DMS79 (cell line): ENCODE data around the gene CYP2C18.
"Not testable (repeated sequence)": the region's sequence is repeated elsewhere in the genome, so short reads cannot be mapped to it uniquely, and the experiment has no call there.

Experiments
- DNase-seq: peaks from one replicate; lab custom pipeline; 2025; lab: John Stamatoyannopoulos, UW

CYP2C18 gene

DNA sequence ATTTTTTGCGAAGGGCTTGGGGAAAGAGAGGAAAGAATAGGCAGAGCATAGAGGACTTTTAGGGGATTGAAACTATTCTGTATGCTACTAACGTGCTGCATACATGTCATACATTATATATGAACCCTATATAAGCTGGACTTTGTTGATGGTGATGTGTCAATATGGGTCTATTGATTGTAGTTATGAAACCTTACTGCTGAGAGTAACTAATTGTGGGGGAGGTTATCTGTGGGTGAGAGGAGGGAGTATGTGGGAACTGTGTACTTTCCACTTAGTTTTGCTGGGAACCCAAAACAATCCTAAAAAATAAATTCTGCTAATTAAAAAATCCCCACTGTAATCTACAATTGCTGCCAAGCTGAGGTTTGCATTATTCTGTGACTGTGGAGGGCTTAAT lies 63.6 kb downstream of the CYP2C18 start:
- DNase-seq = no peak

DNA sequence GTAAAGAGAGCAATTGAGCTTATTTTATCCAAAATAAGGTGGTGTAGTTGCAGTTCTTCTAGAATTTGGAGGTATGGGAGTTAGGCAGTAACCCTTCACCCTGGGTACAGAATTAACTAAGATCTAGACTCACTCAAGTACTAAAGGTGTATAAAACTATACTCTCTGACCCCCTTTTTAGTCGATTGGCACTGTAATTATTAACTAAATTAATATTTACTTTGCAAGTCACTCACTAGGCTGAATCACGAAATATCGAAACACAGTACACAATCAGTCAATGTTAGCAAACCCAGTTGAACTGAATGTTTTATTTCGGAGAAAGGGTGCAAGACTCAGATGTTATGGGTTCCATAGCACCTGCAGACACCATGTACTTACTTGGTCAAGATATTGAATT lies 64.3 kb downstream of the CYP2C18 start:
- DNase-seq = no peak

DNA sequence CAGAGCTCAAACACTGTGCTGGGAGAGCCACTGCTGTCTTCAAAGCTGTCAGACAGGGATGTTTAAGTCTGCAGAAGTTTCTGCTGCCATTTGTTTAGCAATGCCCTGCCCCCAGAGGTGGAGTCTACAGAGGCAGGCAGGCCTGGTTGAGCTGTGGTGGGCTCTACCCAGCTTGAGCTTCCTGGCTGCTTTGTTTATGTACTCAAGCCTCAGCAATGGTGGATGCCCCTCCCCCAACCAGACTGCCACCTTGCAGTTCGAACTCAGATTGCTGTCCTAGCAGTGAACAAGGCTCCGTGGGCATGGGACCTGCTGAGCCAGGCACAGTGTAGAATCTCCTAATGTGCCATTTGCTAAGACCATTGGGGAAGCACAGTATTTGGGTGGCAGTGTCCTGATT lies 74.4 kb downstream of the CYP2C18 start:
- no peak for DNase-seq

DNA sequence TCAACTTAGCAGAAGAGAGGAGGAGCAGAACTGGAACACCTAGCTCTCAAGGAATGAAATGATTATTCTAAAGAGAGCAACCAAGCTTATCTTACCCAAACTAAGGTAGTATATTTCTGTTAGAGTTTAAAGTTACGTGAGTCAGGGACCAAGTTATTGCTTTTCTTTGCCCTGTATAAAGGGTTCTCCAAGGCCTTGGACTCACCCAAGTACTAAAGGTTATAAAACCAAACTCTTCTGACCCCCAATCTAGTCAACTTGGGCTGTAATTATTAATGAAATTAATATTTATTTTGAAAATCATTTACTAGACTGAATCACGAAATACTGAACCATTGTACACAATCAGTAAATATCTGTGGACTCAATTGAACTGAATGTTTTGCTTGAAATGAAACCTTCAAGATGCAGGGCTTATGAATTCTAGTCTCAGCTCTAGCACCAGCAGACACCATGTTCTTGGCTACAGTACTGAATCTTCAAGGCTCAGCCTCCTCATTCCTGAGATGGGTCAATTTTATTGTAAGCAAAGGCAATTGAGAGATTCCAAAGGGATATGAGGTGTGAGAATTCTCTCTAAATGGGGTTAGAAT lies 77.2 kb downstream of the CYP2C18 start:
- DNase-seq = no peak

DNA sequence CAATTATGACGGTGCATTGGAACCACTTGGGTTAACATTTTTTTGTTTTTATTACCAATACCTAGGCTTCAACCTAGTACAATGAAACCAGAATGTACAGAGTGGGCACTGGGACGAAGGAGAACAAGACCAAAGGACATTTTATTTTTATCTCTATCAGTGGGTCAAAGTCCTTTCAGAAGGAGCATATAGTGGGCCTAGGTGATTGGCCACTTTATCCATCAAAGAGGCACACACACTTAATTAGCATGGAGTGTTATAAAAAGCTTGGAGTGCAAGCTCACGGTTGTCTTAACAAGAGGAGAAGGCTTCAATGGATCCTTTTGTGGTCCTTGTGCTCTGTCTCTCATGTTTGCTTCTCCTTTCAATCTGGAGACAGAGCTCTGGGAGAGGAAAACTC lies 78.9 kb downstream of the CYP2C18 start, which contains the start of gene CYP2C19:
TSS of gene CYP2C19 (plus strand) at position 289 of the 400 bp plus-strand sequence. CDS start at position 314, 25 bp downstream.
- DNase-seq = no peak

DNA sequence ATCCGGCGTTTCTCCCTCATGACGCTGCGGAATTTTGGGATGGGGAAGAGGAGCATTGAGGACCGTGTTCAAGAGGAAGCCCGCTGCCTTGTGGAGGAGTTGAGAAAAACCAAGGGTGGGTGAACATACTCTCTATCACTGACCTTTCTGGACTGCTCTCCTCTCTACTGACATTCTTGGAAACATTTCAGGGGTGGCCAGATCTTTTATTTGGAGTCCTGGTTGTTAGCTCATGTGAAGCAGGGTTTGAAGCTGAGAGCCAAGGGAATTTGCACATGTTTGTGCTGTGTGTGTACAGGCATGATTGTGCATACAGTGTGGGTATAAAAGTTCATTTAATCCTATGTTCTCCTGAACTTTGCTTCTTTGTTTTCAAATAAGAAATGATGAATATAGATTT lies 91.9 kb downstream of the CYP2C18 start:
- DNase-seq = not testable (repeated sequence)

DNA sequence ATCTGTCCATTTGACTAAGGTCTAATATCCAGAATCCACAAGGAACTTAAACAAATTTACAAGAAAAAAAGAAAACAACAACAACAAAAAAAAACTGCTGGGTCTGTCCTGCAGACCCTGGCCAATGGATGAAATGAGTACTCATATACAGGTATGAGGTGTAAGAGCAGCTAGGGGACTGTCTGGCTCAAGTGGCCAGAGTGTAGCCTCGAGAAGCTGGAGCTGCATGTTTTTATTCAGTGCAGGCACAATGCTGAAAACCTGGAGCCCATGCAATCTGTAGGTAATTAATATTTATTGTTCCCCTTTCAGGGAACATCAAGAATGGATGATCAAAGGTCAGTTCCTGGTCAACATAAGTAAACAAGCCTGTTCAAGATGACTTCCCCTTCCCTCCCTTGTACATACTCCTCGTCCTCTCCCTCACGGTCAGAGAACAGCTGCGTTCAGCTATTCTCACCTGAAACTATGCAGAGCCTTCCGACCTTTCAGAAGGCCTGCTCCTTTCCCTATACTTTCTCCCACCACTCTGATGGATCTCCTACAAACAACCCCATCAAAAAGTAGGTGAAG lies 94.4 kb downstream of the CYP2C18 start:
- no peak for DNase-seq

DNA sequence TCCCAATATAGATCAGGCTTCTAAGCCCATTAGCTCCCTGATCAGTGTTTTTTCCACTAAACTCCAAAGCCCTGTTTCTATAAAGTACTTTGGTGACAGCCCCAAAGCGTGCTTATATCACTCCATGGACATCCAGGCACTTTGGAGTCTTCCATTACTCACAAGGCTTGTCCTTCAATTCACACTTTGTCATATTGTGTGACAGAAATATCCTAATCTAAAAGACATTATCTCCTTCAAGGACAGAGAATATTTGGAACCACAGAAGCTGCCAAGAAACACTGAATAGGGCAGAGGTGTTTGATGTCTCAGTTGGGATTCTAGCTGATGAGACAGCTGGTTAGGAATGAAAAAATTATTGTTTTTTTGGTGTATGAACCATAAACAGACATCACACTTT lies 97.3 kb downstream of the CYP2C18 start:
- no peak for DNase-seq

DNA sequence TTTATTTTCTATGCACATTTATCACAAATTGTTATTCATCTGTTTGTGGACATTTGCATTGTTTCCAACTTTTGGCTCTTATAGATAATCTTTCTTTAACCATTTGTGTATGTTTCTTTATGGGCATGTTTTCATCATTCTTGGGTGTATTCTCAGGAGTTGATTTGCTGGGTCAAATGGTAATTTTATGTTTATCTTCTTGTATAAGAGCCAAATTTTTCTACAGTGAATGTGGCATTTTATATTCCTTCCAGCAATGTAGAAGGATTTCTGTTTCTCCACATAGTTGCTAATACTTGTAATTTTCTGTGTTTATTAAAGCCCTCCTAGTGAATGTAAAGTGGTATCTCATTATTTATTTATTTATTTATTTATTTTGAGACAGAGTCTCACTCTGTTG lies 100.7 kb downstream of the CYP2C18 start:
- no peak for DNase-seq

DNA sequence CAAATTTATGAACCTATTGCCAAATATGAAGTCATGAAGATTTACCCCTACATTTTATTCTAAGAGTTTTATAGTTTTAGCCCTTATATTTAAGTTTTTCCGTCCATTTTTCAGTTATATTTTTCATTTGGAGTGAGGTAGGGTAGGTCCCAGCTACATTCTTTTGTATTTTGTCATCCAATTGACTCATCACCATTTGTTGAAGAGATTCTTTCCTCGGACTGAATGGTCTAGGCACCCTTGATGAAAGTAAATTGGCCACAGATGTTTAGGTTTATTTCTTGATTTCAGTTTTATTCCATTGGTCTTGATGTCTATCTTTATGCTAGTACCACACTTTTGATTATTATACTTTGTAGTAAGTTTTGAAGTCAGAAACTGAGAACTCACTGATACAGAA lies 101.7 kb downstream of the CYP2C18 start:
- DNase-seq = no peak
